Esophagus muscularis mucosa (tissue), 3 donors: Measurements from ENCODE around the gene APOD.

ENCODE experiments used
- POLR2AphosphoS5 ChIP-seq, 2 donors: sonication (generic); formaldehyde crosslinking; IDR thresholded peaks; one replicate each; pipeline ENCODE4 v1.6.1; 2017; ENCODE audit warnings: antibody characterized with exemption in 2 of 2
- TF ChIP-seq, protein P1 (sequence below), 3 experiments: fragments of 200-600 bp in 2 of 3; fragments of 450-650 bp in 1 of 3; sonication (generic) in 2 of 3; IDR thresholded peaks; one replicate each; pipeline ENCODE4 v1.5.1; 2017 to 2019; ENCODE audit warnings: antibody characterized with exemption in 3 of 3, mild to moderate bottlenecking in 2 of 3, moderate library complexity in 1 of 3

DNA sequence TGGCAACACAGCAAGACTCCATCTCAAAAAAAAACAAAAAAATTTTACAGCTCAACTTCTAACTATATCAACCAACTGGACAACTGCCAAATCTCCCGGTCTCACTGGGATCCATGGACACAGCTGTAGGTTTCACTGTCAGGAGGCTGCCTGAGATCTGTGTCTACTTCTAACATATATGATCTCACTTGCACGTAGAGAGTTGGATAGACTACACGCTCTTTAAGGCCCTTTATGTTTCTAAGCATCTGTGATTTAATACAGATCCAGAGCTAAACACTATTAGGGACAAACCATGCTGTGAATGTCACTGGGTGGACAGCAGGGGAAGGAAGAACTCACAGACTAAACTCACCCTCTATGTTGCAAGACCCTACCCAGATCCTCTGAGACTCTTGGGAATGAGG, 13.0 kb upstream of the APOD start:
- TF ChIP-seq, protein P1, sequence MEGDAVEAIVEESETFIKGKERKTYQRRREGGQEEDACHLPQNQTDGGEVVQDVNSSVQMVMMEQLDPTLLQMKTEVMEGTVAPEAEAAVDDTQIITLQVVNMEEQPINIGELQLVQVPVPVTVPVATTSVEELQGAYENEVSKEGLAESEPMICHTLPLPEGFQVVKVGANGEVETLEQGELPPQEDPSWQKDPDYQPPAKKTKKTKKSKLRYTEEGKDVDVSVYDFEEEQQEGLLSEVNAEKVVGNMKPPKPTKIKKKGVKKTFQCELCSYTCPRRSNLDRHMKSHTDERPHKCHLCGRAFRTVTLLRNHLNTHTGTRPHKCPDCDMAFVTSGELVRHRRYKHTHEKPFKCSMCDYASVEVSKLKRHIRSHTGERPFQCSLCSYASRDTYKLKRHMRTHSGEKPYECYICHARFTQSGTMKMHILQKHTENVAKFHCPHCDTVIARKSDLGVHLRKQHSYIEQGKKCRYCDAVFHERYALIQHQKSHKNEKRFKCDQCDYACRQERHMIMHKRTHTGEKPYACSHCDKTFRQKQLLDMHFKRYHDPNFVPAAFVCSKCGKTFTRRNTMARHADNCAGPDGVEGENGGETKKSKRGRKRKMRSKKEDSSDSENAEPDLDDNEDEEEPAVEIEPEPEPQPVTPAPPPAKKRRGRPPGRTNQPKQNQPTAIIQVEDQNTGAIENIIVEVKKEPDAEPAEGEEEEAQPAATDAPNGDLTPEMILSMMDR (IDR thresholded peaks at IDR 0.05), result no peak
- TF ChIP-seq POLR2AphosphoS5 (IDR thresholded peaks at IDR 0.05), result no peak
